Measurements from ENCODE around the gene MYLK.

DNA sequence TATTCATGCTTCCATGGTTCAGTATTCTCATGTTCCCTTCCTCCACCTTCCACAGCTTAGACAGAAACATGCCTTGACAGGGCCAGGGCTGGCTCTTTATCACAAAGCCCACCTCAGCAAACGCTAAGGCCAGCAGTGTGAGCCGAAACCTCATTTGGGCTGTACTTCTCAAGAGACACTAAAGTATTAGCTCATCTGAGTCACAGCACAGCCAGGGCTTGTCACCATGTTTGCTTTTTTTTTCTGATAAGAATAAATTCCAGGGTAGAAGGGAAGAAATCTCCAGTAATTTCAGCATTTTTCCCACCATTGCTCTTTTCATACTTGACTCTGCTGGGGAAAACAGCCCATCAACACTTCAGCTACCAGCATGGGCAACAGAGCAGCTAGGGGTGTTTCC is 95.4 kb downstream of the MYLK start:
- TF ChIP-seq, protein P1, sequence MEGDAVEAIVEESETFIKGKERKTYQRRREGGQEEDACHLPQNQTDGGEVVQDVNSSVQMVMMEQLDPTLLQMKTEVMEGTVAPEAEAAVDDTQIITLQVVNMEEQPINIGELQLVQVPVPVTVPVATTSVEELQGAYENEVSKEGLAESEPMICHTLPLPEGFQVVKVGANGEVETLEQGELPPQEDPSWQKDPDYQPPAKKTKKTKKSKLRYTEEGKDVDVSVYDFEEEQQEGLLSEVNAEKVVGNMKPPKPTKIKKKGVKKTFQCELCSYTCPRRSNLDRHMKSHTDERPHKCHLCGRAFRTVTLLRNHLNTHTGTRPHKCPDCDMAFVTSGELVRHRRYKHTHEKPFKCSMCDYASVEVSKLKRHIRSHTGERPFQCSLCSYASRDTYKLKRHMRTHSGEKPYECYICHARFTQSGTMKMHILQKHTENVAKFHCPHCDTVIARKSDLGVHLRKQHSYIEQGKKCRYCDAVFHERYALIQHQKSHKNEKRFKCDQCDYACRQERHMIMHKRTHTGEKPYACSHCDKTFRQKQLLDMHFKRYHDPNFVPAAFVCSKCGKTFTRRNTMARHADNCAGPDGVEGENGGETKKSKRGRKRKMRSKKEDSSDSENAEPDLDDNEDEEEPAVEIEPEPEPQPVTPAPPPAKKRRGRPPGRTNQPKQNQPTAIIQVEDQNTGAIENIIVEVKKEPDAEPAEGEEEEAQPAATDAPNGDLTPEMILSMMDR (IDR thresholded peaks at IDR 0.05; ENCODE audit: low read depth, low read length, missing input control): no peak
- TF ChIP-seq, protein P2, sequence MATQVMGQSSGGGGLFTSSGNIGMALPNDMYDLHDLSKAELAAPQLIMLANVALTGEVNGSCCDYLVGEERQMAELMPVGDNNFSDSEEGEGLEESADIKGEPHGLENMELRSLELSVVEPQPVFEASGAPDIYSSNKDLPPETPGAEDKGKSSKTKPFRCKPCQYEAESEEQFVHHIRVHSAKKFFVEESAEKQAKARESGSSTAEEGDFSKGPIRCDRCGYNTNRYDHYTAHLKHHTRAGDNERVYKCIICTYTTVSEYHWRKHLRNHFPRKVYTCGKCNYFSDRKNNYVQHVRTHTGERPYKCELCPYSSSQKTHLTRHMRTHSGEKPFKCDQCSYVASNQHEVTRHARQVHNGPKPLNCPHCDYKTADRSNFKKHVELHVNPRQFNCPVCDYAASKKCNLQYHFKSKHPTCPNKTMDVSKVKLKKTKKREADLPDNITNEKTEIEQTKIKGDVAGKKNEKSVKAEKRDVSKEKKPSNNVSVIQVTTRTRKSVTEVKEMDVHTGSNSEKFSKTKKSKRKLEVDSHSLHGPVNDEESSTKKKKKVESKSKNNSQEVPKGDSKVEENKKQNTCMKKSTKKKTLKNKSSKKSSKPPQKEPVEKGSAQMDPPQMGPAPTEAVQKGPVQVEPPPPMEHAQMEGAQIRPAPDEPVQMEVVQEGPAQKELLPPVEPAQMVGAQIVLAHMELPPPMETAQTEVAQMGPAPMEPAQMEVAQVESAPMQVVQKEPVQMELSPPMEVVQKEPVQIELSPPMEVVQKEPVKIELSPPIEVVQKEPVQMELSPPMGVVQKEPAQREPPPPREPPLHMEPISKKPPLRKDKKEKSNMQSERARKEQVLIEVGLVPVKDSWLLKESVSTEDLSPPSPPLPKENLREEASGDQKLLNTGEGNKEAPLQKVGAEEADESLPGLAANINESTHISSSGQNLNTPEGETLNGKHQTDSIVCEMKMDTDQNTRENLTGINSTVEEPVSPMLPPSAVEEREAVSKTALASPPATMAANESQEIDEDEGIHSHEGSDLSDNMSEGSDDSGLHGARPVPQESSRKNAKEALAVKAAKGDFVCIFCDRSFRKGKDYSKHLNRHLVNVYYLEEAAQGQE (IDR thresholded peaks at IDR 0.05): no peak
- TF ChIP-seq YY1 (IDR thresholded peaks at IDR 0.05) (no peak), SP1 (IDR thresholded peaks at IDR 0.05) (no peak), FOXA1 (IDR thresholded peaks at IDR 0.05) (no peak), JUND (IDR thresholded peaks at IDR 0.05) (no peak), EGR1 (IDR thresholded peaks at IDR 0.05; ENCODE audit: low read depth in 2 of 2) (no peak), GABPA (IDR thresholded peaks at IDR 0.05 in 1 of 2, conservative IDR thresholded peaks at IDR 0.05 in 1 of 2) (no peak), HNF4G (IDR thresholded peaks at IDR 0.05) (no peak), RXRA (IDR thresholded peaks at IDR 0.05) (no peak), RAD21 (IDR thresholded peaks at IDR 0.05) (no peak), TAF1 (conservative IDR thresholded peaks at IDR 0.05) (no peak)
- TF ChIP-seq, protein P3, sequence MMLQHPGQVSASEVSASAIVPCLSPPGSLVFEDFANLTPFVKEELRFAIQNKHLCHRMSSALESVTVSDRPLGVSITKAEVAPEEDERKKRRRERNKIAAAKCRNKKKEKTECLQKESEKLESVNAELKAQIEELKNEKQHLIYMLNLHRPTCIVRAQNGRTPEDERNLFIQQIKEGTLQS (IDR thresholded peaks at IDR 0.05): no peak
- TF ChIP-seq, protein P4, sequence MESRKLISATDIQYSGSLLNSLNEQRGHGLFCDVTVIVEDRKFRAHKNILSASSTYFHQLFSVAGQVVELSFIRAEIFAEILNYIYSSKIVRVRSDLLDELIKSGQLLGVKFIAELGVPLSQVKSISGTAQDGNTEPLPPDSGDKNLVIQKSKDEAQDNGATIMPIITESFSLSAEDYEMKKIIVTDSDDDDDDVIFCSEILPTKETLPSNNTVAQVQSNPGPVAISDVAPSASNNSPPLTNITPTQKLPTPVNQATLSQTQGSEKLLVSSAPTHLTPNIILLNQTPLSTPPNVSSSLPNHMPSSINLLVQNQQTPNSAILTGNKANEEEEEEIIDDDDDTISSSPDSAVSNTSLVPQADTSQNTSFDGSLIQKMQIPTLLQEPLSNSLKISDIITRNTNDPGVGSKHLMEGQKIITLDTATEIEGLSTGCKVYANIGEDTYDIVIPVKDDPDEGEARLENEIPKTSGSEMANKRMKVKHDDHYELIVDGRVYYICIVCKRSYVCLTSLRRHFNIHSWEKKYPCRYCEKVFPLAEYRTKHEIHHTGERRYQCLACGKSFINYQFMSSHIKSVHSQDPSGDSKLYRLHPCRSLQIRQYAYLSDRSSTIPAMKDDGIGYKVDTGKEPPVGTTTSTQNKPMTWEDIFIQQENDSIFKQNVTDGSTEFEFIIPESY (IDR thresholded peaks at IDR 0.05): no peak

Data from liver (tissue), 3 donors.